Ovary (tissue), 3 donors: ENCODE data around the gene AKR1C3.

Experiments
- EP300 ChIP-seq: sonication (generic); formaldehyde crosslinking; IDR thresholded peaks from one replicate; pipeline ENCODE4 v1.6.1; 2017; ENCODE audit warnings: antibody characterized with exemption
- POLR2A ChIP-seq: fragments of 450-650 bp; IDR thresholded peaks from one replicate; pipeline ENCODE4 v1.6.1; 2017; ENCODE audit warnings: antibody characterized with exemption, mild to moderate bottlenecking, moderate library complexity
- TF ChIP-seq, protein P1 (sequence below), 3 donors: fragments of 450-650 bp in 2 of 3; fragments of 200-600 bp in 1 of 3; IDR thresholded peaks; one replicate each; pipeline versions ENCODE4 v1.5.1 to v1.8.0; 2016 to 2022; ENCODE audit warnings: antibody characterized with exemption in 3 of 3, mild to moderate bottlenecking in 1 of 3
- donor health status: DM: no; HTN: no; CAD: no.

DNA sequence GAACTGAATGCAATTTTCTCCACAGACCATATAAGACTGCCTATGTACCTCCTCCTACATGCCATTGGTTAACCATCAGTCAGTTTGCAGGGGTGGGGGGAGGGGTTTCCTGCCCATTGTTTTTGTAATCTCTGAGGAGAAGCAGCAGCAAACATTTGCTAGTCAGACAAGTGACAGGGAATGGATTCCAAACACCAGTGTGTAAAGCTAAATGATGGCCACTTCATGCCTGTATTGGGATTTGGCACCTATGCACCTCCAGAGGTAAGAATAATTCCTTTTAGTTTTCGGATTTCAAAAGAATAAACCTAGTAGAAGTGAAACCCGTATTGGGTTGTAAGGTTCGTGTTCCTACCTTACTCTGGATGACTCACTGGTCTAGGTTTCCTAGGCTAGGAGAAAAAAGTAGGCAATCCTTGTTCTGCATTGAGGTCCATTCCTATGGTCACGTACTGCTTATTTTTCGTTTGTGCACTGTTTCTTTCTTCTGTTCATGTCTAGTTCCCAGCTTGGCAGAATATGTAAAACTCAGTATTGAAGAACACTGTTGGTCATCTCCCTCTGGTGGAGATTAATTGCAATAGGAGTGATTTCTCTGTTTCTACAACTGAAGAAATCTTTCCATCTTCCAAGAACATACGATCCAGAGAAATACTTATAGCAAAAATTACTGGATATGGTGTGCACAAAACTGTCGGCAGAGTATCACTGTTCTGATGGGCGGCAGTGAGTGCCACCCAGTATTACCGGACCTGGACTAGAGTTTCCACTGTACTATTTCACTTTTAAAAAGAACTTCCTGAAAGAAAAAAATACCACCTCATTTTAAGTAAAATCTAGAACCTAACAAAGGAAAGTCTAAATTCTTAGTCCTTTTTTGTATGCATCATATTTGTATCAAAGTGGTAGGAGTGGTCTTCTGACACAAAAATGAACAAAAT lies at the start of gene AKR1C3:
- TF ChIP-seq, protein P1, sequence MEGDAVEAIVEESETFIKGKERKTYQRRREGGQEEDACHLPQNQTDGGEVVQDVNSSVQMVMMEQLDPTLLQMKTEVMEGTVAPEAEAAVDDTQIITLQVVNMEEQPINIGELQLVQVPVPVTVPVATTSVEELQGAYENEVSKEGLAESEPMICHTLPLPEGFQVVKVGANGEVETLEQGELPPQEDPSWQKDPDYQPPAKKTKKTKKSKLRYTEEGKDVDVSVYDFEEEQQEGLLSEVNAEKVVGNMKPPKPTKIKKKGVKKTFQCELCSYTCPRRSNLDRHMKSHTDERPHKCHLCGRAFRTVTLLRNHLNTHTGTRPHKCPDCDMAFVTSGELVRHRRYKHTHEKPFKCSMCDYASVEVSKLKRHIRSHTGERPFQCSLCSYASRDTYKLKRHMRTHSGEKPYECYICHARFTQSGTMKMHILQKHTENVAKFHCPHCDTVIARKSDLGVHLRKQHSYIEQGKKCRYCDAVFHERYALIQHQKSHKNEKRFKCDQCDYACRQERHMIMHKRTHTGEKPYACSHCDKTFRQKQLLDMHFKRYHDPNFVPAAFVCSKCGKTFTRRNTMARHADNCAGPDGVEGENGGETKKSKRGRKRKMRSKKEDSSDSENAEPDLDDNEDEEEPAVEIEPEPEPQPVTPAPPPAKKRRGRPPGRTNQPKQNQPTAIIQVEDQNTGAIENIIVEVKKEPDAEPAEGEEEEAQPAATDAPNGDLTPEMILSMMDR (IDR thresholded peaks at IDR 0.05), result peak; percentile 28 to 88 (median 77)
- TF ChIP-seq EP300 (no peak), POLR2A (no peak)
